Calu3 (cell line): Measurements from ENCODE around the gene PSMD8. TPM values are rescaled to one million over a fixed set of nuclear protein-coding genes. Genes with fewer than 3 reads are reported as not detected.
"Not testable (repeated sequence)": the region's sequence is repeated elsewhere in the genome, so short reads cannot be mapped to it uniquely, and the experiment has no call there.

Experiments used
- BruUV-seq: library from RNA; stranded (reverse); fragments of 400-500 nt; replicated peaks from 2 replicates; lab custom pipeline; 2021; lab: Mats Ljungman, UMichigan
- CTCF ChIA-PET: fragments of 300-600 bp; sonication (Branson Sonifier 250); formaldehyde crosslinking; loops from one replicate; lab custom pipeline; 2022; ENCODE audit warnings: antibody characterized with exemption; lab: Charles Lee
- DNase-seq: peaks from one replicate; pipeline ENCODE4 v3.0.0; 2022
- H3K27ac Mint-ChIP-seq: one replicate; pipeline ENCODE4 v1.8.0; 2022; ENCODE audit warnings: mixed read lengths; ENCODE audit not compliant: unreplicated experiment
- H3K27me3 Mint-ChIP-seq: one replicate; pipeline ENCODE4 v1.8.0; 2022; ENCODE audit warnings: mixed read lengths; ENCODE audit not compliant: unreplicated experiment
- H3K36me3 Mint-ChIP-seq: one replicate; pipeline ENCODE4 v1.8.0; 2022; ENCODE audit warnings: mild to moderate bottlenecking, moderate library complexity, mixed read lengths; ENCODE audit not compliant: insufficient read depth, unreplicated experiment
- H3K4me1 Mint-ChIP-seq: one replicate; pipeline ENCODE4 v1.8.0; 2022; ENCODE audit warnings: mild to moderate bottlenecking, low read depth, mixed read lengths; ENCODE audit not compliant: unreplicated experiment
- H3K4me3 Mint-ChIP-seq: one replicate; pipeline ENCODE4 v1.8.0; 2022; ENCODE audit warnings: mild to moderate bottlenecking, low read depth, moderate library complexity, mixed read lengths; ENCODE audit not compliant: unreplicated experiment
- H3K9me3 Mint-ChIP-seq: one replicate; pipeline ENCODE4 v1.8.0; 2022; ENCODE audit warnings: low read depth, mixed read lengths; ENCODE audit not compliant: unreplicated experiment
- intact Hi-C: fragments of 100-400 bp; cut with micrococcal nuclease; formaldehyde crosslinking; loops from one replicate; pipeline ENCODE4 v1.10.0; 2022; ENCODE audit not compliant: unreplicated experiment
- total RNA-seq: library from RNA; stranded (reverse); gene quantifications from 2 replicates; pipeline ENCODE4 v1.2.3, GENCODE V29; 2022
- TF ChIP-seq, protein P1 (sequence below): fragments of 200-600 bp; IDR thresholded peaks from one replicate; pipeline ENCODE4 v1.8.0; 2022; ENCODE audit warnings: antibody characterized with exemption; ENCODE audit not compliant: unreplicated experiment

The PSMD8 gene
- total RNA-seq, 1 experiment from 2014 or later = 233 TPM

- CTCF ChIA-PET = interaction anchor here (0.6 kb wide), 1 partner anchor 47 kb away, joined by 6 read pairs; no protein-coding TSS in a partner anchor
- no peak overlapping the region for H3K27ac Mint-ChIP-seq
- no TSS peak for BruUV-seq
- no peak for DNase-seq
- no peak overlapping the region for H3K4me3 Mint-ChIP-seq
- peaks cover 24% of the 10 kb centered on the region for H3K27me3 Mint-ChIP-seq
- peaks cover 14% of the 10 kb centered on the region for H3K4me1 Mint-ChIP-seq
- TF ChIP-seq, protein P1, sequence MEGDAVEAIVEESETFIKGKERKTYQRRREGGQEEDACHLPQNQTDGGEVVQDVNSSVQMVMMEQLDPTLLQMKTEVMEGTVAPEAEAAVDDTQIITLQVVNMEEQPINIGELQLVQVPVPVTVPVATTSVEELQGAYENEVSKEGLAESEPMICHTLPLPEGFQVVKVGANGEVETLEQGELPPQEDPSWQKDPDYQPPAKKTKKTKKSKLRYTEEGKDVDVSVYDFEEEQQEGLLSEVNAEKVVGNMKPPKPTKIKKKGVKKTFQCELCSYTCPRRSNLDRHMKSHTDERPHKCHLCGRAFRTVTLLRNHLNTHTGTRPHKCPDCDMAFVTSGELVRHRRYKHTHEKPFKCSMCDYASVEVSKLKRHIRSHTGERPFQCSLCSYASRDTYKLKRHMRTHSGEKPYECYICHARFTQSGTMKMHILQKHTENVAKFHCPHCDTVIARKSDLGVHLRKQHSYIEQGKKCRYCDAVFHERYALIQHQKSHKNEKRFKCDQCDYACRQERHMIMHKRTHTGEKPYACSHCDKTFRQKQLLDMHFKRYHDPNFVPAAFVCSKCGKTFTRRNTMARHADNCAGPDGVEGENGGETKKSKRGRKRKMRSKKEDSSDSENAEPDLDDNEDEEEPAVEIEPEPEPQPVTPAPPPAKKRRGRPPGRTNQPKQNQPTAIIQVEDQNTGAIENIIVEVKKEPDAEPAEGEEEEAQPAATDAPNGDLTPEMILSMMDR = no peak
- intact Hi-C loops = no loop called here
- no peaks in the 10 kb centered on the region for H3K9me3 Mint-ChIP-seq
- H3K36me3 Mint-ChIP-seq = peaks cover 29% of the 10 kb centered on the region
Observed at GRCh38 chr19:38409631-38410133, 35.3 kb downstream of the PSMD8 start.

GRCh38 chr19:38410407-38410806 lies 36.0 kb downstream of the PSMD8 start:
- CTCF ChIA-PET = not testable (repeated sequence)
- peaks cover 21% of the 10 kb centered on the region for H3K36me3 Mint-ChIP-seq

DNA sequence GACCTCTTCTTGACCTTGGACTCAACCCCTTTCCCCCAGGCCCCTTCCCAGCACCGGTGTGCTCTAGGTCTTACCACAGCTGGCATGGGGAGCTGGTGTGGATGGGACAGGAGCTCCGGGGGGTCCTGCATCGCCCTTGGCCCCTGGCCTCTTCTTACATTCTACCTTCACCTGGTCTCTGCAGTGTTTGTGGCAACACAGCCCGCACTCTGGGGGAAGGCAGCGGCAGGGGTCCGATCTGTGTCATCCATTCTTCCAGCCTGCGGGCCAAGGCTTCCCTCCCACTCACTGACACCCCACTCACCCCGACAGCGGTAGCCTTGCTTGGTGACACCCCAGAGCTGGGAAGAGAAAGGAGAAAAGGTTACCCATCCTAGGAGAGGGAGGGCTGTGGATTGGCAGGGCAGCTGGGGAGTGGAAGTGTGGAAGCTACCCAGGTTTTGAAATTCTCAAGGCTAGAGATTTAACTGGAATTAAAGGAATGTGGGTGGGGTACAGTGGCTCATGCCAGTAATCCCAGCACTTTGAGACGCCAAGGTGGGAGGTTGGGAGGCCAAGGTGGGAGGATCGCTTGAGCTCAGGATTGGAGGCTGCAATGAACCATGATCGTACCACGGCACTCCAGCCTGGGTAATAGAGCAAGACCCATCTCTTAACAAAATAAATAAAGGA lies 36.8 kb downstream of the PSMD8 start:
- TF ChIP-seq, protein P1 = no peak
- DNase-seq = no peak
- no TSS peak for BruUV-seq
- Mint-ChIP-seq H3K27me3 (peaks cover 24% of the 10 kb centered on the region), H3K4me3 (no peak overlapping the region), H3K36me3 (peaks cover 17% of the 10 kb centered on the region), H3K27ac (peak overlapping the region; percentile 46), H3K9me3 (no peaks in the 10 kb centered on the region), H3K4me1 (peaks cover 14% of the 10 kb centered on the region)
- CTCF ChIA-PET = interaction anchor here (1.6 kb wide), 1 partner anchor 8 kb away, joined by 4 read pairs; the partner anchor contains the start of gene FAM98C
- intact Hi-C loops = no loop called here

More at GRCh38 chr19:38410407-38410806, 36.0 kb downstream of the PSMD8 start:
- H3K27me3 Mint-ChIP-seq = peaks cover 24% of the 10 kb centered on the region
- H3K9me3 Mint-ChIP-seq, H3K4me3 Mint-ChIP-seq, DNase-seq, BruUV-seq, H3K27ac Mint-ChIP-seq, intact Hi-C loops: not testable (repeated sequence)
- H3K4me1 Mint-ChIP-seq = peaks cover 14% of the 10 kb centered on the region

DNA sequence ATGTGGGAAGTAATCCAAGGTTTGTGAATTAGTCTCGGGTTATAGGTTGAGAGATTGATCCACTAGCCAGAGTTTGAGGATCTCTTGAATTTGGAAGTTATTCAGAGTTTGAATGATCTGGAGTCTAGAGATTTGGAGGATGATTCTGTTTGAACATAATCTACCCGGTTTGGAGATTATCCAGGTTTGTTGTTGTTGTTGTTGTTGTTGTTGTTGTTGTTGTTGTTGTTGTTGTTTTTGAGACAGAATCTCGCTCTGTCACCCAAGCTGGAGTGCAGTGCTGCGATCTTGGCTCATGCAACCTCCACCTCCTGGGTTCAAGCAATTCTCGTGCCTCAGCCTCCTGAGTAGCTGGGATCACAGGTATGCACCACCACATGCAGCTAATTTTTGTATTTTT lies 37.5 kb downstream of the PSMD8 start:
- H3K36me3 Mint-ChIP-seq = peaks cover 16% of the 10 kb centered on the region
- H3K9me3 Mint-ChIP-seq, H3K27ac Mint-ChIP-seq, BruUV-seq, DNase-seq, intact Hi-C loops, H3K4me3 Mint-ChIP-seq: not testable (repeated sequence)
- CTCF ChIA-PET = interaction anchor here (1.6 kb wide), 1 partner anchor 9 kb away, joined by 4 read pairs; the partner anchor contains the start of gene FAM98C
- peaks cover 17% of the 10 kb centered on the region for H3K4me1 Mint-ChIP-seq
- peaks cover 29% of the 10 kb centered on the region for H3K27me3 Mint-ChIP-seq

DNA sequence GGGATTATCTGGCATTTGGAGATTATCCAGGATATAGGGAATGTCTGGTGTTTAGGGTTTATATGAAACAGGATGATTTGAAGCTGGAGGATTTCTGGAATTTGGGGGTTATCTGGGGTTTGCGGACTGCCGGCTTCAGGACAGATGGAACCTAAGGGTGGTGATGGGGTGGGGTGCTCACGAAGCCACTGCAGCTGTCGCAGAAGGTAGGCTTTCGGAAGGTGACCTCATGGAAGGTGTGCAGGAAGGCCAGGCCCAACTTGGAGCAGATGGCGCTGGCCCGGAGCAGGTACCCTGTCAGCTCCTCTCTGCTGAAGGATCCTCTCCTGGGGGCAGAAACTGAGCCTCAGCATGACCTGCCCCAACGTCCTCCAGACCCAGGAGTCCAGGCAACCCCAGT lies 38.1 kb downstream of the PSMD8 start:
- CTCF ChIA-PET = interaction anchor here (1.6 kb wide), 1 partner anchor 10 kb away, joined by 4 read pairs; the partner anchor contains the start of gene FAM98C
- intact Hi-C loops = no loop called here
- TF ChIP-seq, protein P1 = no peak
- no peak overlapping the region for H3K4me3 Mint-ChIP-seq
- peaks cover 11% of the 10 kb centered on the region for H3K36me3 Mint-ChIP-seq
- no peak for DNase-seq
- no peaks in the 10 kb centered on the region for H3K9me3 Mint-ChIP-seq
- H3K27me3 Mint-ChIP-seq = peaks cover 35% of the 10 kb centered on the region
- peaks cover 23% of the 10 kb centered on the region for H3K4me1 Mint-ChIP-seq
- BruUV-seq = no TSS peak
- H3K27ac Mint-ChIP-seq = no peak overlapping the region
